G401 (cell line): ENCODE results near the gene PRICKLE2. TPM values are rescaled to one million over a fixed set of nuclear protein-coding genes. Genes with fewer than 3 reads are reported as not detected.

Experiments used
- DNase-seq: peaks from one replicate; pipeline ENCODE4 v3.0.0-alpha.2; 2015; ENCODE audit warnings: low spot score
- in situ Hi-C: cut with HindIII; loops from 2 replicates; pipeline ENCODE4 v1.10.0; 2016; ENCODE audit warnings: low sequenced_read_pairs, mixed read lengths
- total RNA-seq: library from RNA; depleted of rRNA; stranded (reverse); fragments of >200 nt; shearing (Covaris generic); gene quantifications from 2 replicates; pipeline ENCODE4 v1.2.3, GENCODE V29; 2014

PRICKLE2 gene
- total RNA-seq, 1 experiment from 2014 or later: 0.31 TPM

DNA sequence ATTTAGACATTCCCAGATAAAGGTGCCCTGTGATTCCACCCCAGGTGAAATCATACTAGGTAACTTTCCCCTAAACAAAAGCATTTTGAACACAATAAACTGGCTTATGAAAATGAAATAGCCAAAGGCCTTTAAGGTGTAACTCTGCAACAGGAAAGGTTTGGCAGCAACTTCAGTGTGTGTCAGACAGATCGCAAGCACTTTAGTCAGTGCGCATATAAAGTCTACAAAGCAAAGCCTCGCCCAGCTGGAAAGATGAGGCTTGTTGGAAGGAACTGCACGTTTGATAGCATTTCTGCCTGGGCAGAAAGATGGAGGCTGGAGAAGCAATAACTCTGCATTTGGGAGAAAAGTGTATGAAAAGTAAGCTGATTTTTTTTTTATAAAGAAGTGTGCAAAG lies 57.9 kb downstream of the PRICKLE2 start:
- no peak for DNase-seq
- in situ Hi-C loops: no loop called here

DNA sequence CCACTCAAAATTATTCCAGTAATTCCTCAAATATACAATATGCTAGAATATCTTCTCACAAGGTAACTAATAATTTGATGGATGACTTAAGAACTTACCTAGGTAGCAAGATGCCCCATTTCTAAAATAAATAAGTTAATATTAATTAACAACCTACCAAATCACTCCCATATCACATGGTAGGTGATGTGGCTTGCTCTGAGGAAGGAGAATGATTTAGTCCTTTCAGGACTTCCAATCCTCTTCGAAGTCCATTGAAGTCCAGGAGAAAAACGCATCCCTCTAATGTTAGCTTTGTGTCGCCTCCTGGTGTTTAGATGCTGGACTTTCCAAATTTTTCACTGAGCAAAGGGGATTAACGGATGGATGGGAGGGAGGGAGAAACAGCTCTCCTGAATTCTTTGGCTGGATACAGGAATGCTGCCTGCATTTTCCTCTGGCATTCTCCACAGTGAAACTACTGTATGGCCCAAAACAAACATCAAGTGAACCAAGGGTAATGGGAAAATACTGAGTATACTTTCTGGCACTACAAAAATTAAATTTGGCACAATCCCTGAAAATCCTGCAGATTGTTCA lies 58.6 kb downstream of the PRICKLE2 start:
- no peak for DNase-seq
- in situ Hi-C loops: no loop called here

GRCh38 chr3:64164349-64164748 lies 60.9 kb downstream of the PRICKLE2 start:
- in situ Hi-C loops: no loop called here
- DNase-seq: no peak

DNA sequence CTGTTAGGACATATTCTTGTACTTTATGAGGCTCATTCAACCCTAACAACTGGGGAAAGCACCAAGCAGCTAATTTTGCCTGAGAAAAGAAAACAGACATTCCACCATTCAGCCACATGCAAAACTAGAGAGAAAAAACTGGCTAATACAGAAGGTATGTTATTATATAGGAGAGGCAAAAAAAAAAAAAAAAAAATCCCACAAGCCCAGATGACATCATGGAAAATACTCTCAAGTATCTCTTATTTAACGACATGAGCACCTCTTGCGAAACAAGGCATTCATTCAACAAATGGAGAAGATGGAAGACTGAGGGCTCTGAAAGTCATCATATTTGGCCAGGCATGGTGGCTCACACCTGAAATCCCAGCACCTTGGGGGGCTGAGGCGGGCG lies 61.5 kb downstream of the PRICKLE2 start:
- in situ Hi-C loops: no loop called here
- DNase-seq: no peak

DNA sequence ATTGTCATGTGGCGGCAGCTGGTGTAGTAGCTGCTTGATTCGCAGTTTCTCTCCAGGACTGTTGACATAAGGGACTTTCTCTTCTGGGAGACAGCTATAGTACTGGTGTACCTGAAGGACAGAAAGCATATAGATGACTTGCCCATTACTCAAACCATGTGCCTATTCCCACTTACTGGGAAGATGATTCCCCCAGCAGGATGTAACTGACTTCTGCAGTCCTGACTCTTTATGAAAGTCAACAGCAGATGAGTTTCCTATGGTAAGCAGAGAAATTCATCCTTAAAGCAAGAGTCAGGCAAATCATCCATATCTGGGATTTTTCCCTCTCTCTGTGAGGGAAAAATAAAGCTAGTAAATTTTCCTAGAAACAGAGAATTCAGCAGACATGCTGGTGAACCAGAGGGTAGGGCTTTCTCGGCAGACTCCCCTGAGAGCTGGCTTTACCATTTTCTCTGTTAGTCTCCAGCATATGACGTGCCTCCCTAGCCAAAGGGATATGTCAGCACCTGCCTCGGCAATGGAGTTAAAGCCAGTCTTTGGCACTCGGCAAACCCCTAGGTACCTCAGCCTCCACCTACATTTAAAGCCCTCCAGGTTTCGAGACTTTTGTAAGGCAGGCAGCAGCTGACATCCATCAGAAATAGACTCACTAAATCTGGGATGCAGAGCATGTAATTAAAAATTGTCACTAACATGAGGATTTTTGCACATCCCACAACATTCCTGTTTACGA lies 62.1 kb downstream of the PRICKLE2 start:
- in situ Hi-C loops: no loop called here
- no peak for DNase-seq

- no peak for DNase-seq
- in situ Hi-C loops: no loop called here
These were observed 63.7 kb downstream of the PRICKLE2 start for GRCh38 chr3:64161481-64161952.

DNA sequence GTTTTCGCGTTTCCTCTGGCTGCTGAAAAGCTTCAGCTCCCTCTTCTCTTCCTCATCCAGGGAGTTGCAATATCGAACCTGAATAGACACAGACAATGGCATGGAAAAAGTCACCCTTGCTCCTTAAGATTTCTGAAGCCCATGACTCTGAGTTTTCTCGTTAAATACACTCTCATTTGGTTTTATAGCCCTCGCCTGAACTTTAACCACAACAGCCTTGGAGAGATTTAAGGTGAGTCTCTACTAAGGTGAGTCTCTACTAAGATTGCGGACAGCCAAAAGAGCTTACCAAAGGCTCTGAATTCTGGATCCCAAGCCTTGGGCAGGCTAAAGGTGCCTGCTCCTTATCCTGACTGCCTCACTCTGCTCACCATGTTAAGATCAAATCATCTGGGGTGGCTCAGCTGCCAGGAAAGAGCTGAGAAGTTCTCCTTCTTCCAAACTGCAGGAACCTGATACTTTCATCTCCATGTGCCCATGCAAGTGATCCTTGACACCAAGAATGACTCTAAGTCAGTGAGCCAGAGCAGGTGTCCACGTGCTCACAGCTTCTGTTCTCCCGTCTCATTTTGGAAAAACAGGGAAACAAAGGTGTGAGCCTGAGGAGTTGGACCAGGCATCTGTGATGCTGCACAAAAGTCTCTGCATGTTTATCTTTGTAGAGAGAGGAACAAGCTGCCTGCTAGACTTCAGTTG lies 65.1 kb downstream of the PRICKLE2 start:
- no peak for DNase-seq
- in situ Hi-C loops: no loop called here

GRCh38 chr3:64158334-64158733 lies 66.9 kb downstream of the PRICKLE2 start:
- no peak for DNase-seq

DNA sequence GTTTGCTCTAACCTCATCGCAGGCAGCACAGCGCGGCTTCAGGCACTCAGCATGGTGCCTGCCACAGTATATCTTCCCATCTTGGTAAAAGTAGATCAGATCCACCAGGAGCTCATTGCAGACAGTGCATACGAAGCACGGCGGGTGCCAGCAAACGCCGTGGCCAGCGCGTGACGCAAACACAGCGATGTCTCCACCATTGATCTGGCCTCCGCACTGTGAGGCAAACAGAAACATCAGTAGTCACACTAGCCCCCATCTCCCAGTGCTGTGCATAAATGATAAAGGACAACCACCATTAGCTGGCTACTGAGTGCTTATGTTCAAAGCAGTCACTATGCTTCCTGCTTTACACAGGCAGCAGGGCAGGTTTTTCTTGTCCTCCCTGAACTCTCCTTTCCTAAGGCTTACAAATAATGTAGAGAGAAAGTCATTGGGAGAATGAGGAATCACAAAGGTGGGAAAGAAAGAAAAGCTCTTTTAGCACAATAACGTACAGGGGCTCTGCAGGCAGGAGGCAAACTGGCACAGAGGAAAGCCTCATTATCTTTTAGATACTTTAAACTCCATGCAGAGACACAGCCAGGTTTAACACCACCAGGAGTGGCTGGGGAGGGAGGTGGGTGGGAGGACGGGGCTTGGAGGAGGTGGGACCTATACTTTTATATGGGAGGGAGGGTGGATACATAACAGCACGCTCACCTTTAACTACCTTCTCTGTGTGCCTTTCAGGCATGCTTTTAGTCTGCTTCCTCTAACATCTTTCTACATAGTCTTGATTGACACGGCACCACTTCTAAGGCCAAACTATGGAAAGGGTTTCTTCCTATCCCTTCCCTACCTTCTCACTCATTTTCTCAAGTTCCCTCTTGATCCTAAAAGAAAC lies 67.9 kb downstream of the PRICKLE2 start:
- in situ Hi-C loops: no loop called here
- DNase-seq: no peak

More at GRCh38 chr3:64158334-64158733, 66.9 kb downstream of the PRICKLE2 start:
- in situ Hi-C loops: no loop called here

DNA sequence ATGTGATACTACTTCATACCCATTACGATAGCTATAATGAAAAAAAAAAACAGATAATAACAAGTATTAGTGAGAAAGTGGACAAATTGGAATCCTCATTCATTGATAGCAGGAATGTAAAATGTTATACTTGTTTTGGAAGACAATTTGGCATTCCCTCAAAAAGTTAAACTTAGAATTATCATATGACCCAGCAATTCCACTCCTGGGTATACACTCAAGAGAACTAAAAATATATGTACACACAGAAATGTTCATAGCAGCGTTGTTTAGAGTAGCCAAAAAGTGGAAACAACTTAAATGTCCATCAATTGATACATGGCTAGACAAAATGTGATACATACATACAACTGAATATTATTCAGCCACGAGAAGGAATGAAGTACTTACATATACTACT lies 69.9 kb downstream of the PRICKLE2 start:
- no peak for DNase-seq
- in situ Hi-C loops: no loop called here

- no peak for DNase-seq
- in situ Hi-C loops: no loop called here
These were observed 72.4 kb downstream of the PRICKLE2 start for GRCh38 chr3:64152676-64153466.

DNA sequence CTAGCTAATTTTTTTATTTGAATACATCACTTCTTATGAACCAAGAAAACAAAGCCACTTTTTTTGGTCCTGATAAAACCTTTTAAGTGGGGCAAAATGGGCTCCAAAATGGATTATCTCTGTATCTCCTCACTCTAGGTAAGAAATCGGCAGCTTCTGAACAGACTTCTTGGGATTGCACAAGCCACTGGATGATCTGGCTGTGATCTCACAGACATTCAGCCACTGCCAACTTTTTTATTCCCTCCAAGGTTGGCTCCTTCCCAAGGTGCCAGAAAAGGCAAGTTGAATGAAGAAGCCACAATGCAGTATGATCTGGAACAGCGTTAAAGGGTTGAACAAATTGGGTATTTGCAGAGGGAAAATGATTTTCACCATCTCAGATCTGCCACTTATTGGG lies 73.2 kb downstream of the PRICKLE2 start:
- no peak for DNase-seq
- in situ Hi-C loops: no loop called here

DNA sequence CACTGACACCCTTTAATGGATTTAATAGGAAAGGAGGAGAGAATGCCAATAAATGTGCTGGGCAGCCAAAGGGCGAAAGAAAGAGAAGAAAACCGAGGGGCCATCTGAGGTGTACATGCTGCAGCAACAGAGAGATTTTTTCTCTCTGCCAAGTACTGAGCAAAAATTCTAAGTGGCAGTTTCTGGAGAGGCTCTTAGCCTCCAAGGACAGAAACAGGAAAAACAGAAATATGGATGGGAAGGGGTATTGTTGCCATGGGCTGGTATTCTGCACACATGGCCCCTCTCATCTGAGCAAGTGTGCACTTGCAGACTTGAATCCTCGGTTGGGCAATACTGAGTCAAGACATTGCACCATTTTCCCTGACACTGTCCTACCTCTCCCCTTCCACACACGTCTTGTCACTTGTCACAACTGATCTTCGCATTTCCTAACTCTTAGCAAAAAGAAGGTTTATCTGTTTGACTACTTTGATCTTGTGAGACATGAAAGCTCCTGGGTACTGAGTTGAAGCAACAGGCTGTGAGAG lies 73.9 kb downstream of the PRICKLE2 start:
- in situ Hi-C loops: no loop called here
- DNase-seq: no peak

DNA sequence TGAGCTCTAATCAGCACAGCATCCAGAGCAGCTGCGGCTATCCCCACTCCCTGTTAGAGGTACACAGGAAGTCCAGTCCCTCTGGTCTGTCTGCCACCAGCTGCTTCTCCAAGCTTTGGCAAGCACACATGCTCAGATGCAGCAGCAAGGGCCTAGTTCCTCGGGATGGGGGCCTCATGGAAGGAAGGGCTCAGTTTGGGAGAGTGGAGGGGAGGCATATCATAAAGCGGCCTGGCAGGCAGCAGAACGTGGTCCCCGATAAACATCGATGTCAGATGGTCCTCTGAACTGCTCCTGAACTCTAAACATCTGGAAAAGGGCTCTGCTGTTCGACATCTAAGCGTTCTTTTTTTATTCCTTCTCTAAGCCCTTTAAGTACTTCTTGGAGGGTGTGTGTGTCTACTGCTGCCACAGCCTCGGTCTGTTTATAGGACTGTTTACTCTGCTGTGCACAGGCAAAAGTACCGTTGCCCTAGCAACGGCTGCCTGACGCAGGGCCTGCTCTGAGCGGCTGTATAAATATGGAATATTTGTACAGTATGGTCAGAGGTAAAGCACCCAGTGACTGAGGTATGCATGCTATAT lies 74.6 kb downstream of the PRICKLE2 start:
- no peak for DNase-seq
- in situ Hi-C loops: no loop called here

GRCh38 chr3:64149886-64150285 lies 75.4 kb downstream of the PRICKLE2 start:
- in situ Hi-C loops: no loop called here
- DNase-seq: no peak

- in situ Hi-C loops: no loop called here
These were observed 76.2 kb downstream of the PRICKLE2 start for GRCh38 chr3:64148955-64149653.

GRCh38 chr3:64147211-64147610 lies 78.1 kb downstream of the PRICKLE2 start:
- in situ Hi-C loops: no loop called here
- DNase-seq: no peak

More at GRCh38 chr3:64148955-64149653, 76.2 kb downstream of the PRICKLE2 start:
- DNase-seq: no peak
